Measurements from ENCODE around the gene COA7.

GRCh38 chr1:52738148-52738547 is 40.0 kb upstream of the COA7 start:
- no peak for TF ChIP-seq CTCF (IDR thresholded peaks at IDR 0.05)
- no peak for TF ChIP-seq POLR2AphosphoS5 (IDR thresholded peaks at IDR 0.05)

Measured in sigmoid colon (tissue), 4 donors.